Testis (tissue), 3 donors: ENCODE measurements around the gene TIMM17A. TPM values are rescaled to one million over a fixed set of nuclear protein-coding genes. Genes with fewer than 3 reads are reported as not detected.

Experiments
- DNase-seq: peaks from one replicate; pipeline ENCODE4 v3.0.0-alpha.2; 2019
- H3K27ac ChIP-seq, 2 donors: fragments of 200-600 bp; sonication (generic); one replicate each; pipeline ENCODE4 v1.5.1; 2019
- H3K27me3 ChIP-seq: fragments of 200-600 bp; sonication (generic); one replicate; pipeline ENCODE4 v1.5.1; 2019
- H3K36me3 ChIP-seq: fragments of 200-600 bp; sonication (generic); one replicate; pipeline ENCODE4 v1.5.1; 2017; ENCODE audit warnings: low read depth; ENCODE audit errors: missing control alignments
- H3K4me1 ChIP-seq: fragments of 200-600 bp; sonication (generic); one replicate; pipeline ENCODE4 v1.5.1; 2019
- H3K4me3 ChIP-seq, 2 donors: fragments of 200-600 bp; sonication (generic); one replicate each; pipeline ENCODE4 v1.5.1; 2017 to 2019
- H3K9me3 ChIP-seq: fragments of 200-600 bp; sonication (generic); one replicate; pipeline ENCODE4 v1.5.1; 2017
- POLR2A ChIP-seq: fragments of 450-650 bp; IDR thresholded peaks from one replicate; pipeline ENCODE4 v1.6.1; 2017; ENCODE audit warnings: antibody characterized with exemption, mild to moderate bottlenecking, moderate library complexity
- WGBS, 2 donors: methylation state at CpG; one replicate each; pipeline ENCODE4 v1.1.5; 2018; 5-methylcytosine and 5-hydroxymethylcytosine counted together
- intact Hi-C: fragments of 100-400 bp; cut with DNase I; formaldehyde crosslinking; loops from one replicate; pipeline ENCODE4 v1.15.1; 2023; ENCODE audit warnings: low total_unique reads
- polyA plus RNA-seq: library from polyadenylated mRNA; stranded (reverse); fragments of 350-450 nt; fragmentation: Illumina TruSeq; extraction: RNeasy Lipid Tissue Mini Kit (QIAGEN cat#74804); gene quantifications from one replicate; pipeline ENCODE4 v1.2.3, GENCODE V29; 2014; ENCODE audit warnings: low read depth, low replicate concordance; ENCODE audit not compliant: insufficient read depth
- total RNA-seq, 2 donors: library from RNA; depleted of rRNA; stranded (reverse); fragments of >200 nt; gene quantifications; one replicate each; pipeline ENCODE4 v1.2.3, GENCODE V29; 2016
- TF ChIP-seq, protein P1 (sequence below), 3 experiments: fragments of 450-650 bp in 2 of 3; fragments of 200-600 bp in 1 of 3; sonication (generic) in 1 of 3; IDR thresholded peaks; one replicate each; pipeline ENCODE4 v1.5.1; 2016 to 2019; ENCODE audit warnings: antibody characterized with exemption in 3 of 3, mild to moderate bottlenecking in 2 of 3, moderate library complexity in 1 of 3

The TIMM17A gene
- total and polyA plus RNA-seq, 3 donors from 2014 or later = 22.7 to 42.5 (median 24.7) TPM

DNA sequence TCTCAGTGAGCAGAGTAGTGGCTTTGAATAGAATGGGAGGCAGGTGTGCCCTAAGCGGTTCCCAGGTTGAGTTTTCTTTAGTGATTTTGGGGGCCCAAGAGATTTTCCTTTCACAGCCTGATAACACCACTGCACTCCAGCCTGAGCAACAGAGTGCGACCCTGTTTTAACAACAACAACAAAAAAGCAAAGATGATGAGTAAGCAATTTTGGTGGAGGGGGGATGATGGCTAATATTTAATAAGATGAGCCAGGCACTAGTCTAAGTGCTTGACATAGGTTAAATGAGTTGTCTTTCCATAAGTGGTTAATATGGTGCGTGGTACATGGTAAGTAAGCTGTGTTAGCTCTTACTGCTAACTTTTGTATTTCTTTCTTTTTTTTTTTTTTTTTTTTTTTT lies 29.1 kb downstream of the TIMM17A start:
- Histone ChIP-seq H3K9me3 (no peaks in the 10 kb centered on the region), H3K27ac (no peak overlapping the region), H3K27me3 (no peaks in the 10 kb centered on the region), H3K4me1 (peaks cover 10% of the 10 kb centered on the region), H3K4me3 (no peak overlapping the region), H3K36me3 (no peaks in the 10 kb centered on the region)
- TF ChIP-seq, protein P1, sequence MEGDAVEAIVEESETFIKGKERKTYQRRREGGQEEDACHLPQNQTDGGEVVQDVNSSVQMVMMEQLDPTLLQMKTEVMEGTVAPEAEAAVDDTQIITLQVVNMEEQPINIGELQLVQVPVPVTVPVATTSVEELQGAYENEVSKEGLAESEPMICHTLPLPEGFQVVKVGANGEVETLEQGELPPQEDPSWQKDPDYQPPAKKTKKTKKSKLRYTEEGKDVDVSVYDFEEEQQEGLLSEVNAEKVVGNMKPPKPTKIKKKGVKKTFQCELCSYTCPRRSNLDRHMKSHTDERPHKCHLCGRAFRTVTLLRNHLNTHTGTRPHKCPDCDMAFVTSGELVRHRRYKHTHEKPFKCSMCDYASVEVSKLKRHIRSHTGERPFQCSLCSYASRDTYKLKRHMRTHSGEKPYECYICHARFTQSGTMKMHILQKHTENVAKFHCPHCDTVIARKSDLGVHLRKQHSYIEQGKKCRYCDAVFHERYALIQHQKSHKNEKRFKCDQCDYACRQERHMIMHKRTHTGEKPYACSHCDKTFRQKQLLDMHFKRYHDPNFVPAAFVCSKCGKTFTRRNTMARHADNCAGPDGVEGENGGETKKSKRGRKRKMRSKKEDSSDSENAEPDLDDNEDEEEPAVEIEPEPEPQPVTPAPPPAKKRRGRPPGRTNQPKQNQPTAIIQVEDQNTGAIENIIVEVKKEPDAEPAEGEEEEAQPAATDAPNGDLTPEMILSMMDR (IDR thresholded peaks at IDR 0.05) = no peak
- no peak for TF ChIP-seq POLR2A
- intact Hi-C loops = no loop called here
- 67 to 87% methylated on average over 3 of the region's 3 CpGs for WGBS, 2 donors
- DNase-seq = no peak

GRCh38 chr1:201985355-201985754 lies 30.1 kb downstream of the TIMM17A start:
- WGBS, 2 donors = 66 to 89% methylated on average over 2 of the region's 2 CpGs
- peaks cover 15% of the 10 kb centered on the region for H3K4me1 ChIP-seq
- TF ChIP-seq, protein P1 (IDR thresholded peaks at IDR 0.05) = no peak
- TF ChIP-seq POLR2A = no peak
- no peaks in the 10 kb centered on the region for H3K27me3 ChIP-seq
- intact Hi-C loops = no loop called here
- no peaks in the 10 kb centered on the region for H3K9me3 ChIP-seq
- H3K36me3 ChIP-seq = no peaks in the 10 kb centered on the region
- DNase-seq = no peak
- no peak overlapping the region for H3K4me3 ChIP-seq
- no peak overlapping the region for H3K27ac ChIP-seq

DNA sequence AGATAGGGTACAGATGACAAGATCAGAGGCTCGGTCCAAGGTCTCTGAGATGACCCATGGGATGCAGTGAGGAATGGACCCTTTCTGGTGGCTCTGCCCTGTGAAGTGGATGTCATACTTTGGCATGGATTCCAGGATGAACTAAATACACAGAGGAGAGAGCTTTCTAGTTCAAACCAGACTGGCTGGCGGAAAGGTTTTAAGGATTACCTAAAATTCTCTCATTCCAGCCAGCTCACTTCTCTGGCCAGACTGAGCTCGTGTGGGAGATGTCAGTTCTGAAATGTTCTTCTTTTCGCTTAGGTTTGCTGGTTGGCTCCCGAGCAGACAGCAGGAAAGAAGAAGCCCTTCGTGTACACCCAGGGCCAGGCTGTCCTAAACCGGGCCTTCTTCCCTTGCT lies 33.3 kb downstream of the TIMM17A start:
- Histone ChIP-seq H3K9me3 (no peaks in the 10 kb centered on the region), H3K4me3 (no peak overlapping the region), H3K36me3 (no peaks in the 10 kb centered on the region), H3K27me3 (no peaks in the 10 kb centered on the region), H3K27ac (no peak overlapping the region), H3K4me1 (peaks cover 15% of the 10 kb centered on the region)
- intact Hi-C loops = no loop called here
- no peak for DNase-seq
- 59 to 73% methylated on average over 6 to 7 of the region's 7 CpGs for WGBS, 2 donors
- TF ChIP-seq POLR2A = no peak
- TF ChIP-seq, protein P1 (IDR thresholded peaks at IDR 0.05) = no peak

DNA sequence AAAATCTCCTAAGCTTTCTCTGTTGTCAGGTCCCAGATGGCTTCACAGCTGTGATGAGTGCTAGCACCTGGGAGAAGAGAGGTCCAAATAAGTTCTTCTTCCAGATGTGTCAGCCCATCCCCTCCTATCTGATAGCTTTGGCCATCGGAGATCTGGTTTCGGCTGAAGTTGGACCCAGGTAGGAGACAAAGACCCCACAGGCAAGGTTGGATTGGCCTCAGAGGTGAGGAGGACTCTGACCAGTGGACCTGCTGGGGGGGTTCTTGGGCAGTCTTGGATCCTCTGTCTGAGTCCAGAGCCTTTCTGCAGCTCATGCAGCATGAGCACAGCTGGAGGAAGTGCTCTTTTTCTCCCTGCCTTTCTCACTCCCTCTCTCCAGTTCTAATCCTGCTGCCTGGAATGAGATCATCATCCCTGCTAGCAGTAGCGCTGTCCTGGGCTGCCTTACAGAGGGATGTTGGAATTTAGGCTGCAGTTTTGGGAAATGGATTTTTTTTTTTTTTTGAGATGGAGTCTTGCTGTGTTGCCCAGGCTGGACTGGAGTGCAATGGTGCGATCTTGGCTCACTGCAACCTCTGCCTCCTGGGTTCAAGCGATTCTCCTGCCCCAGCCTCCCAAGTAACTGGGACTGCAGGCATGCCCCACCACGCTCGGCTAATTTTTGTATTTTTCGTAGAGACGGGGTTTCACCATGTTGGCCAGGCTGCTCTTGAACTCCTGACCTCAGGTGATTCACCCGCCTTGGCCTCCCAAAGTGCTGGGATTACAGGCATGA lies 34.2 kb downstream of the TIMM17A start:
- intact Hi-C loops = no loop called here
- Histone ChIP-seq H3K4me1 (peaks cover 14% of the 10 kb centered on the region), H3K4me3 (no peak overlapping the region), H3K27ac (no peak overlapping the region), H3K27me3 (no peaks in the 10 kb centered on the region), H3K36me3 (no peaks in the 10 kb centered on the region), H3K9me3 (no peaks in the 10 kb centered on the region)
- DNase-seq = no peak
- TF ChIP-seq POLR2A = no peak
- TF ChIP-seq, protein P1 (IDR thresholded peaks at IDR 0.05) = no peak
- 84 to 94% methylated on average over 8 to 10 of the region's 10 CpGs for WGBS, 2 donors

- no peak overlapping the region for H3K27ac ChIP-seq
- H3K4me3 ChIP-seq = no peak overlapping the region
- DNase-seq = peak; percentile 88
- peaks cover 14% of the 10 kb centered on the region for H3K4me1 ChIP-seq
- no peaks in the 10 kb centered on the region for H3K27me3 ChIP-seq
- 40 to 64% methylated on average over 6 of the region's 6 CpGs for WGBS, 2 donors
- H3K36me3 ChIP-seq = no peaks in the 10 kb centered on the region
- TF ChIP-seq, protein P1 (IDR thresholded peaks at IDR 0.05) = no peak
- no peak for TF ChIP-seq POLR2A
- intact Hi-C loops = no loop called here
- no peaks in the 10 kb centered on the region for H3K9me3 ChIP-seq
Measured at GRCh38 chr1:201990427-201990826, 35.1 kb downstream of the TIMM17A start.
